ENCODE results near the gene OLFM2.

GRCh38 chr19:9936326-9937000 is at the start of gene OLFM2:
- TF ChIP-seq CTCF (IDR thresholded peaks at IDR 0.05; ENCODE audit: low read depth, low read length), result no peak
- TF ChIP-seq EZH2phosphoT487 (IDR thresholded peaks at IDR 0.05; ENCODE audit: low read depth), result no peak
